DMS 273 (cell line): ENCODE data around the gene BCL7C.
"Not testable (repeated sequence)": the region's sequence is repeated elsewhere in the genome, so short reads cannot be mapped to it uniquely, and the experiment has no call there.

Experiments used
- DNase-seq: peaks from one replicate; lab custom pipeline; 2025; ENCODE audit not compliant: unreplicated experiment; lab: John Stamatoyannopoulos, UW

Gene BCL7C

DNA sequence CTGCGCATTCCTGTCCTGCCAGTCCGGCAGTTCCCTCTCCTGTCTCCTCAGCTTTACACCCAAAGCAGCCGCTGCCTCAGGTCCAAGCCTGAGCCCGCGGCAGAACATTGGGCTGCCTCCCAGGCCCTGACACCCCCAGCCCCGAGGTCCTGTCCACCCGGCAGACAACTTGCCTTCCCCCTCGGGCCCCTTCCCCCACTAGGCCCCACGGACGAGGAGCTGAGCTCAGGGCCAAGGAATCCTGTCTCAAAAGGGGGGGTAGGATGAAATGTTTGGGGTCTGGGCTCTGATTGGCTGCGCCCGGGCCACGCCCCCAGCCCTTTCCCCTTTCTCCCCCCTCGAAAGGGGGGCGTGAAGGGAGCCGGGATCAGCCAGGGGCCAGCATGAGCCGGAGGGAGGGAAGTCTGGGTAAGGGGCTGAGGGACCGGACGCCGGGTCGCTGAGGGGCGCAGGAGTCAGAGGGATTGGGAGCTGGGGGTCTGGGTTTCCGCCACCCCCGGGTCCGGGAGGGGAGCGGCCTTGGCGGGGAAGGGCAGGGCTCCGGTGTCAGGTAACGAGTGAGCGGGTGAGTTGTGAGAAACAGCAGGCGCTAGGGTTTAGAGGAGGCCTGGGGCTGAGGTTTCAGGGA, 2.5 kb upstream of the BCL7C start, which contains the start of gene CTF1:
TSS of gene CTF1 (plus strand) at position 354 of the 628 bp plus-strand sequence. CDS start at position 384, 30 bp downstream.
- DNase-seq: no peak

DNA sequence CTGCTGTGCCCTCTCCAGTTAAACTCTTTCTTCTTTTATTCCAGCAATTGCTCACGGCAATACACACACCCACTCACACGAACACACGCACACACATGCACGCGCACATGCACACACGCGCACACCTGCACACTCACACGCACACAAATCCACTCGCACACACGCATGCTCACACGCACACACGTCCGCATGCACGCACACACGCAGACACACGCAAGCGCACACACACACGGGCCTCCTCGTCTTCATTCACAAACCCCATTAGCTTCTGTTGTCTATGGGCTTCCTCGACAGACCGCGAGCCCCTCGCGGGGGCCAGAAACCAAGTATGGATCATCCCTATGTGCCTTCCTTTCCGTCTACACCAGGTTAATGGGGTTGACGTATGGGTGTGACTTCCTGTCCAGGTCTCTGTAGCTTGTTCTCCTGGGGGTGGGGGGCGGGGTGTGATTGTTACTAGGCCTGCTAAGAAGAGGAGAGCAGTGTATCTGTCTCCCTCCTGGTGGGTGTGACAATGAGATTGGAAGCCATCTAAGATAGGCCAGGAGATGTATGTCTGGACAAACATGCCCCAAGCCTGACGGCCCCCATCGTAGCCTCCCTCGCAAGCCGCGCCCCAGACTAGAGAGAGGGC, 1.9 kb upstream of the BCL7C start:
- no peak for DNase-seq

DNA sequence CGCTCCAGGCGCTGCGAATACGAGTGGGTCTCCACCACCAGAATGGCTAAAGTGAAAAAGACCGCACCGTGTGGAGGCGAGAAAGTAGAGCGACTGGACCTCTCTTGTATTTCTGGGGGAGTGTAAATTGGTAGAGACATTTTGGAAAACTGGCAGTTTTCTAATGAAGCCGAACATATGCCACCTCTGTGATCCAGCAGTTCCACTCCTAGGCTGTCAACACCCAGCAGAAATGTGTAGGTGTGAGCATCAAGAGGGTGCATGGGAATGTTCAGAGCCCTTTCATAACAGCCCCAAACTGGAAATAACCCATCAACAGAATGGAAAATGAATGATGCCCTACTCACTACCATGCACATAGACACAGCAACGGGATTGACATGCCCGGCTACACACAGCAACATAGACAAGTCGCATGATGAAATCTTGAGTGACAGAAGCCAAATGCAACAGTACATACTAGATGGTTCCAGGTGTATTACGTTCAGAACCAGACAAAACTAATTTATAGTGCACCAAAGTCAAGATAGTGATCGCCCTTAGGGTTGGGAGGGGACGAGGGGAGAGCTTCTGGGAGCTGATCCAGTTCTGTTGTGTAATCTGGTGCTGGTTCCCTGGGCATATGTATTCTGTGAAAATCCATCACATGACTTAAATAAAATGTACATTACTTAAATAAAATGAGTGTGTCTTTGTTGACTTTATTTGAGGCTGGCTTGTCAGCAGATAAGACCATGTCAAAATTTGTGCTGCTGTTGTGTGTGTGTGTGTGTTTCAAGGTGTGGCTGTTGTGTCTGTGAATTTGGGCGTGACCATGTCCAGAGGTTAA, 877 bp upstream of the BCL7C start:
- DNase-seq: peak; percentile 68

DNA sequence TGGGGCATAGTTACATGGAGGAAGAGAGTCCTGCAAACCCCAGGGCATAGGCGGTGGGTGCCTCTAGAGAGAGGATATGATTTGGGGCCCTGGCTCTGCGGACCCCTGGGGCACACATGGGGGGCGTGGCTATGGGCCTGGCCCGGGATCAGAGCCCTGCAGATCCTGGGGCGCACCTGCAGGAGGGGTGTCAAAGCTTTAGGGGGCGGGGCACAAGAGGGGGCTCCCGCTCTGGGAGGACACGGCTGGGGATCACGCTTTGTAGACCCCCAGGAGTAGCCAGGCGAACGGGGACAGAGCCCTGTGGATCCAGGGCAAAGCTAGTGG, 497 bp downstream of the BCL7C start:
- no peak for DNase-seq

DNA sequence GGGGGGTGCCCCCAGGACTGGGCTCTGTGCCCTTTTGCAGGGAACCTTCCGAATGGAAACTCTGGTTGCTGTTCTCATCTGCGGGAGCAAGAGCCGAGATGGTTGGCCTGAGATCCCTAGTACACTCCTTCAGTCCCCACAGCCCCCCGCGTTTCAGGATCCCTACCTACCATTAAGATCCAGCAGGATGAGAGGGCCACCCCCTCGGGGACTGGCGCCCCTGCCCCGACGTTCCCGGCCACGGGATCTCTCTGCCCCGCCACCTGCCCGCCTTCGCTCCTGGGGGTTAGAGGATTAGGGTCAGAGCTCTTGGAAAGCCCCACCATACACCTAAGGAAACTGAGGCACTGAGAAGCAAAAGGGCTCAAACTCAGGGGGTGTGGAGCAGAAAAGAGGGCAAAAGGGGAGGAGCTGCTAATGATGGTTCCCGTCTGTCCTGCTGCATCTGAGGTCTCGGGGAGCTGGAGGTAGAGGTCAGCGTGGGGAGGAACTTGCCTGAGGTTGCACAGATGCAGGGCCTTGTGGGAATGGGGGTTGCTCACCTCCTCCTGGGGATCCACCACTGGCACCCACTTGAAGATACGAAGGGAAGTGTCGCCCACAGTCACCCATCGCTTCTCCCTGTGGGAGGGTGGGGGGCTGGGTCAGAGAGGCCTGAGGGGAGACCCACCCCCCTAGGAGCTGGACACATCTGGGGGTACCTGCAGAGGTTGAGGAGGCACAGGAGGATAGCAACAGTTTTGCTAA, 1.0 kb downstream of the BCL7C start:
- DNase-seq: no peak

DNA sequence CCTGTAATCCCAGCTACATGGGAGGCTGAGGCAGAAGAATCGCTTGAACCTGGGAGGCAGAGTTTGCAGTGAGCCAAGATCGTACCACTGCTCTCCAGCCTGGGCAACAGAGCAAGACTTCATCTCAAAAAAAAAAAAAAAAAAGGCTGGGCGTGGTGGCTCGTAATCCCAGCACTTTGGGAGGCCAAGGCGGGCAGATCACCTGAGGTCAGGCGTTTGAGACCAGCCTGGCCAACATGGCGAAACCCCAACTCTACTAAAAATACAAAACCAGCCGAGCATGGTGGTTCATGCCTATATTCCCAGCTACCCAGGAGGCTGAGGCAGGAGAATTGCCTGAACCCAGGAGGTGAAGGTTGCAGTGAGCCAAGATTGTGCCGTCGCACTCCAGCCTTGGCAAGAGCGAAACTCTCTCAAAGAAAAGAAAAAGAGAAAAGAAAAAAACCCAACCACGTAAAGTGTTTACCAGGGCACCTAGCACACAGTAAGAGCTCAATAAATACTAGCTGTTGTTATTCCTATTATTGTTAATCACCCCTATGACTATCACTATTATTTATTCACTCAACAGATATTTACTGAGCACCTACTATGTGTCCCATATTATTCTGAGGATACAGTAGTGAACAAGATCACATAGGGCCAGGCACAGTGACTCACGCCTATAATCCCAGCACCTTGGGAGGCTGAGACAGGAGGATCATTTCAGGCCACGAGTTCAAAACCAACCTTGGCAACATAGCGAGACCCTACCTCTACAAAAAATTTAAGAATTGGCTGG, 2.6 kb downstream of the BCL7C start:
- not testable (repeated sequence) for DNase-seq

DNA sequence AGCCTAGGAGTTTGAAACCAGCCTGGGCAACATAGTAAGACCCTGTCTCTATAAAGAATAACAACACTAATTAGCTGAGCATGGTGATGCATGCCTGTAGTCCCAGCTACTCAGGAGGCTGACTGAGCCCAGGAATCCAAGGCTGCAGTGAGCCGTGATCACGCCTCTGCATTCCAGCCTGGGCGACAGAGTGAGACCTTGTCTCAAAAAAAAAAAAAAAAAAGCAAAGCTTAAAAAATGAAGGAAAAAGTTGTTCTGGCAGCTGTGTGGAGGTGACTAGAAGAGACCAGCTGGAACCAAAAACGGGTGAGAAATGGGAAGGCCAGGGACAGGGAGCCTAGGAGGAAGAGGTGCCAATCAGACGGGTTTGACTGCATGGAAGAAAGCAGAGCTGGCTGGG, 4.2 kb downstream of the BCL7C start:
- no peak for DNase-seq

DNA sequence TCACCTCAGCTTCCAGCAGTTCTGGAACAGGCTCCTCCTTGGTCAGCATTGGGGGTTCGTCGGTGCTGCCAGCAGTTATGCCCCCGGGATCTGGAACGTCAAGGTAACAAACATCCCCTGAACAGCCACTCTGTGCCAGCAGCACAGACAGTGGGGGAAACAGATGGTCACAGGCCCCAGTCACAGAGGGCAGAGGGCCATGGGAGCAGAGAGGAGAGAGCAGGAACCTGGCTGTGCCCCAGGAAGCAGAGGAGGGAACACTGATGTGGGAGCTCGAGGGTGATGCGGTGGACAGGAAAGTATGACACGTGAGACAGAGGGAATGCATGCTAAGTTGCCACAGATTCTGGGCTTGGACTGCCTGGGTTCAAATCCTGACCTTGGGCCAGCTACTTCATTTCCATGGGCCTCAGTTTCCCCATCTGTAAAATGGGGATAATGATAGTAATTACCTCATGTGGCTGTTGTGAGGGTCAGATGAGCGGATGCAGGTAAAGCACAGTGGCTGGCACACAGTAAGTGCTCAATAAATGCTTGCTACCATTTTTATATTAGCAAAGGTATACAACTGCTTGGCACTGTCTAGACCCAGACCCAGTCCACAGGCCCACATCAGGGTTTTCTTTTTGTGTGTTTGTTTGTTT, 4.9 kb downstream of the BCL7C start:
- peak; percentile 55 for DNase-seq

DNA sequence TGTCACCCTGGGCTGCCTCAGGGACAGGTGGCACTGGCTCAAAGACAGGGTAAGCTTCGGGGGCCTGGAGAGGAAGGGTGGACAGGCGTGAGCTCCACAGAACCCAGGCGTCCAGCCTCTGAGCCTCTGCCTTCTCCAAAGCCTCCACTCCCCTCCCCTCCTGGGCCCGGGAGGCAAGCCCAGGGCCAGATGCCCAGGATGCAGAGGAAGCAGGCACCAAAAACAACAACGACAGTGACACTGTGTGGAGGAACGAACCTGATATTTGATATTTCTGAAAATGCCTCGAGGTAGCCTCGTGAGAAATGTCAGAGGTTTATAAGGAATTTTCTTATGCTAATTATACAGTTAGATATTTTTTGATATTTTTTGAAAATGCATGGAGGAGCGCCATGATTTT, 6.0 kb downstream of the BCL7C start:
- DNase-seq: no peak

DNA sequence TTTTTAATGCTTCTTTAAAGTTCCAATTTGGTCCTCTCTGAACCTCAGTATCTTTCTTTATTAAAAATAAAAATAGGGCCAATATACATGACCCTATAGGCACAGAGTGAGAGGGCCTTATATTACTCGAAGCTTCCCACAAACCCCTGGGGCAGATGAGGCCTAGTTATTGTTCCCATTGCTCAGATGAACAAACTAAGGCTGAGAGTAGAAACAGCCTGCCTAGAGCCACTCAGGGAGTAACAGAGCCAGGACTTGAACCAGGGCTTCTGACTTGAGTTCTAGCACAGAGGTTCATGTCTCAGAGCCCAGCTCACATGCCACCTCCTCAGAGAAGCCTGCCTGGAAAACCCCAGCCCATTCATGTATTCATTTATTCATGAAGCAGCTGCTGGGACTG, 7.7 kb downstream of the BCL7C start:
- DNase-seq: no peak

DNA sequence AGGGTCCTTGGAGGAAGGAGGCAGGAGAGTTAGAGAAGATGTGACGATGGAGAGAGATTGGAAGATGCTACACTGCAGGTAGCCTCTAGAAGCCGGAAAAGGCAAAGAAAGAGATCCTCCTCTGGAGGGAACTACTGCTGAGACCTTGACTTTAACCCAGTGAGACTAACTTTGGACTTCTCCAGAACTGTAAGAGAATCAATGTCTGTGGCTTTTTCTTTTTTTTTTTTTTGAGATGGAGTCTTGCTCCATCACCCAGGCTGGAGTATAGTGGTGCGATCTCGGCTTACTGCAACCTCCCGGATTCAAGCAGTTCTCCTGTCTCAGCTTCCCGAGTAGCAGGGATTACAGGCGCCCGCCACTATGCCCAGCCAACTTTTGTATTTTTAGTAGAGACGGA, 8.7 kb downstream of the BCL7C start:
- no peak for DNase-seq

DNA sequence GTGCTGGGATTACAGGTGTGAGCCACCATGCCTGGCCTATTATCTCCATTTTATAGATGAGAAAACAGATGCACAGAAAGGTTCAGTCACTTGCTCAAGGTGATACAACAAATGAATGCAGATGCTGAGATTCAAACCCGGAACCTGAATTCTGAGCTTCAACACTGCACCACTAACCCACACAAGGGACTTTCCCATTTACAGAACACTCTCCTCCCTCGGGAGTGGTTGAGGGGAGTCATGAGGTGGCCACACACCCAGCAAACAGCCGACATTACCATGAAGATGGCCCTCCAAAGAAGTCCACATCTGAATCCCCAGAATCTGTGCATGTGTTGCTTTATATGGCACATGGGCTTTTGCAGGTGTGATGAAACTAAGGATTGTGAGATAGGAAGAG, 9.1 kb downstream of the BCL7C start:
- DNase-seq: no peak

DNA sequence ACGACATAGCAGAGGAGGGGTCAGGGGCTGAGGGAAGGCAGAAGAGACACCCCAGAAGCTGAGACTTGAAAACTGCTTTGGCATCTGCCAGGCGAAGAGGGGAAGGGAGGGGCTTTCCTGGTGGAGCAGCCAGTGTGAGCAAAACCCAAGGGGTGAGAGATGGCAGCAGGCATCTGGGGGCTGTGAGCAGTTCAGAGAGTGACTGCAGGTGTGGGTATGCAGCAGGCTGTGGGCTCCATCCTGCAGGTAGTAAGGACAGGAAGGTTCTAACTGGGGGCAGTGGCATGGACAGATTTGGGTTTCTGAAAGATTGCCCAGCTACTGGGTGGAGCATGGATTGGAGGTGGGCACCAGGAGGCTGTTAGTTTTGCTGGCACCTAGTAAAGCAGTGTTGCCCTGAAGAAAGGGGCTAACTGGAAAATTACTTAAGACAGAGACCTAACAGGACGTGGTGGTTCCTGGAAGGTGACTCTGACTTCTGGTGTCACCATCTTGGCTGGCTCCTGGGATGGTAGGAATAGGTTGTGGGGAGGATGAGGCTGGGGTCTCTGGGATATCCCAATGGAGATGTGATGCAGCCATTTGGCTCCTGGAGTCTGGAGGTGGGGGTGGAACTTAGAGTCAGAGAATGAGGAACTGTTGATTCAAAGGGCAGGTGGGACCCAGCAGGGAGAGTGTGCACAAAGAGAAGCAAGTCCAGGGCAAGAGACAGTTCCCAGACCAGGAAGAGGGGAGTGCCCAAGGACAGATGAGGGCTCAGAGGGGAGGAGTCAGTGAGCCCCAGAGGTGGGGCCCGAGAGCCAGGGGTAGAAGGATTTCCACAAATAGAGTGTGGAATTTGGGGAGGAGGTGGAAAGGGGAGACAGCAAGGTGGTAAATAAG, 11.2 kb downstream of the BCL7C start:
- no peak for DNase-seq

DNA sequence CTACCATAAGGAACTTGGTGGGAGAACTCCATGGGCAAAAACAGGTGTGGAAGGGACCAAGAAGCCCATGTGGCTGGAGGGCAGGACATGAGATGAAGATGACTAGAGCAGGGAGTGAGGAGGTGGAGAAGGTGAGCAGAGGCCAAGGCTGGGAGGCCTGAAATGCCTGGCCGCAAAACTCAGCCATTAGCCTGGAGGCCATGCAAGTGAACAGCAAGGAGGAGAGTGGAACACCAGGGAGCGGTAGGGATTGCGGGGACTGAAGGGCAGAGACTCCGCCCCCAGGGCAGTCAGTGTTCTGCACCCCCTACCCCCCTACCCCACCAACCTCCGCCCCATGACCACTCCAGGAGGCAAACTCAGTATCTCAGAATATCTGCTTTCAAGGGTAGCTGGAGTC, 17.0 kb downstream of the BCL7C start:
- peak; percentile 42 for DNase-seq

DNA sequence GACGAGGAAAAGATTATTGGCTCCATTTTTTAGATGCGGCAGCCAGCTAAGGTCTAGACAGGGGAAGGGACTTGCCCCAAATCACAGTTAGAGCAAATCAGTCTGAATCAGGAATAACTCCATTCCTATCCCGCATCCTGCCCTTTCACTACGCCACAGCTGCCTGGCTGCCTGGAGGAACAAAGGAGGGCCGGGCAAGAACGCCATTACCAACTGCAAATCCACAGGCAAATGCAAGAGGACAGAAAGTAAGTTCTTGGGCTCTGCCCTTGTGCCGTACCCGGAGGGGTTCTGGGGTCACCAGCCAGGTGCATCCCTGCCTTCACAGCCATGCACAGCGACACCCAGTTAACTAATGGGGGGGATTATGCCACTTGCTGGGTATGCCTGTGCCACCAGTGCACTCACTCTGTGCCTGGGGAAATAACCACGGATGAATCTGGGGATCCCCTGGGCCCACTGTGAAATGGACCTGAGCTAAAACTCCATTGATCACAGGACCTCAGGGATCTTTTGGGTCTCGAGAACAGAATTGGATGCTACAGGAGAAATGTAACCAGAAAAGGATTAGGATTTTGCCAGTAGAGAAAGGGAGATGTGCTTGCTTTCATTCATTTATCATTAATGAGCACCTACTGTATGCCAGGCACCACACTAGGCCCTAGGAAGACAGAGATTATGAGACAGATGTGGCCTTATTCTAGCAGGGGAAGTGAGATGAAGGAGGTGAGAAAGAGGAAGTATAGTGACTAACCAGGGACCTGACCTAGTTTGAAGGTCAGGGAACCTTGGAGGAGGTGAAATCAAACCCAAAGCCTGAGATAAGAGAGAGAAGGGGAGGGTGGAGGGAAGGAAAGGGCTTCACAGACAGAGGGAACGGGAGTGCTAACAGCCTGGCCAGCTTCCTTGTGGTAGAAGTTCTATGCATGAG, 17.7 kb downstream of the BCL7C start:
- DNase-seq: peak; percentile 60

DNA sequence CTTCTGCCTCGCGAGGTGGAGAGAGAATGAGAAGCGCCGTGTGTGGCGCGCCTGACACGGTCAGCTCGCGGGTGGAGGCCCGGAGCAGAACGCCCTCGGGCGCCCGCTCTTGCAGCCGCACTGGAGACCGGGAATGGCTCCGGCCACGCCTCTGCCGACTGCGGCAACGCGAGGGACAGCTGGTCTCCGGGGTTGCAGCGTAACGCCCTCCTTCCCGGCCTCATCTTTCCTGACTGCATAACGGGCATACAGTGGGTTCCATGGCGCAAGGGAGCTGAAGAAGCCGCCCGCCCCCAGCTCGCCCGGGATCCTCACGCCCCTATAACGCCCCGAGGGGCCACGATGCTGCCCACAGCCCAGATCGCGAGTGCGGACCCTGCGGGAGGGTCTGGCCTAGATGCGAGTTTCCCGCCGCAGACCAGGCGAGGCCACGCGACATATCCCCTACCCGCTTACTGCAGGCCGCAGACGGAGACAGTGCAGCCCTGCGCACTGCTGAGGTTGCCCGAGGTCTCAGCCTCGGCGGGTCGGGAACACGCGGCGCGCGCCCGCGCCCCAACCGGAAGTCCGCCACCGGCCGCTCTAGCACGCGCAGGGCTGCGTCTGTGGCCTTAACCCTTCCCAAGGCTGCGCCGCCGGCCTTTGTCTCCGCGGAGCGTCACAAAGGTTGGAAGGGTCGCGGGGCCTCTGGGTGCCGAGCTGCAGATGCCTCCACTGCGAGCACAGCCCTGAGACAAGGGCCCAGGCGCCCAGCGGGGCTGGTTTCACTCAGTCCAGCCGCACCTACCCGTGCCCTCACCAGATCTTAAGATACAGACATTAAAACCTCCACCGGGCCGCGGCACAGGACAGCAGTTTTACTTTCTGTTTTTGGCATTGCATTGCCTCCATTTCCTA, 18.8 kb downstream of the BCL7C start:
- DNase-seq: peak; percentile 97

DNA sequence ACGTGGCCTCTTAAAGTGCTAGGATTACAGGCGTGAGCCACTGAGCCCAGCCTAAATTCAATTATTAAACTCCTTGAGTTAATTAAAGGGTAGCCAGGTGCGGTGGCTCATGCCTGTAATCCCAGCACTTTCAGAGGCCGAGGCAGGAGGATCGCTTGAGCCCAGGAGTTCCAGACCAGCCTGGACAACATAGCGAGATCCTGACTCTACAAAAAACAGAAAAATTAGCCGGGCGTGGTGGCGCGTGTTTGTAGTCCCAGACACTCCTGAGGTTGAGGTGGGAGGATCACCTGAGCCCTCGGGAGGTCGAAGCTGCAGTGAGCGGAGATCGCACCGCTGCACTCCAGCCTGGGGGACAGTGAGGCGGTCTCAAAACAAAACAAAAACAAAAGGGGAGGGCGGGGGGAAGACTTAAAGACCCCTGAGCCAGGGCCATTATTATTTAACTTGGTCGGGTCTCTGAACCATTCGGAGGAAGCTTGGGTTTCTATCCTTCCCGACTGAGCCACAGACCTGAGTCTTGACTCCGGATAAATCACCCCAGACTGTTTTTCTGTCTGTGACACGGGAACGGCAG, 19.5 kb downstream of the BCL7C start:
- DNase-seq: no peak
